HG03469 (cell line): ENCODE measurements around the gene MOB2.

Experiments
- ATAC-seq: cut with Tn5 transposase; IDR thresholded peaks from one replicate; pipeline ENCODE4 v1.9.1; 2021; ENCODE audit warnings: mild to moderate bottlenecking, moderate library complexity, moderate number of reproducible peaks; ENCODE audit not compliant: unreplicated experiment

MOB2 gene

GRCh38 chr11:1488575-1489180 lies 2.1 kb upstream of the MOB2 start:
- ATAC-seq: no peak

GRCh38 chr11:1487851-1488574 lies 1.4 kb upstream of the MOB2 start:
- no peak for ATAC-seq

- ATAC-seq: no peak
Measured at GRCh38 chr11:1487091-1487850, 692 bp upstream of the MOB2 start.

- no peak for ATAC-seq
Measured at GRCh38 chr11:1485504-1485885, 1.1 kb downstream of the MOB2 start.

- ATAC-seq: no peak
Measured at GRCh38 chr11:1484695-1485503, 1.7 kb downstream of the MOB2 start.

- no peak for ATAC-seq
Measured at GRCh38 chr11:1484061-1484671, 2.4 kb downstream of the MOB2 start.

- ATAC-seq: no peak
Measured at GRCh38 chr11:1483445-1483961, 3.1 kb downstream of the MOB2 start.

GRCh38 chr11:1482581-1483444 lies 3.8 kb downstream of the MOB2 start:
- ATAC-seq: no peak

GRCh38 chr11:1481861-1482441 lies 4.6 kb downstream of the MOB2 start:
- no peak for ATAC-seq

GRCh38 chr11:1481483-1481825 lies 5.1 kb downstream of the MOB2 start:
- ATAC-seq: no peak

- ATAC-seq: no peak
Measured at GRCh38 chr11:1480555-1481482, 5.8 kb downstream of the MOB2 start.

- ATAC-seq: no peak
Measured at GRCh38 chr11:1480191-1480554, 6.4 kb downstream of the MOB2 start.

- no peak for ATAC-seq
Measured at GRCh38 chr11:1479678-1480118, 6.9 kb downstream of the MOB2 start.

GRCh38 chr11:1479006-1479677 lies 7.4 kb downstream of the MOB2 start:
- ATAC-seq: no peak

- no peak for ATAC-seq
Measured at GRCh38 chr11:1478544-1478943, 8.0 kb downstream of the MOB2 start.

- ATAC-seq: no peak
Measured at GRCh38 chr11:1478011-1478410, 8.6 kb downstream of the MOB2 start.

GRCh38 chr11:1476940-1477736 lies 9.4 kb downstream of the MOB2 start:
- no peak for ATAC-seq
